ENCODE data around the gene KIFC1. TPM values are rescaled to one million over a fixed set of nuclear protein-coding genes. Genes with fewer than 3 reads are reported as not detected.

Gene KIFC1, protein sequence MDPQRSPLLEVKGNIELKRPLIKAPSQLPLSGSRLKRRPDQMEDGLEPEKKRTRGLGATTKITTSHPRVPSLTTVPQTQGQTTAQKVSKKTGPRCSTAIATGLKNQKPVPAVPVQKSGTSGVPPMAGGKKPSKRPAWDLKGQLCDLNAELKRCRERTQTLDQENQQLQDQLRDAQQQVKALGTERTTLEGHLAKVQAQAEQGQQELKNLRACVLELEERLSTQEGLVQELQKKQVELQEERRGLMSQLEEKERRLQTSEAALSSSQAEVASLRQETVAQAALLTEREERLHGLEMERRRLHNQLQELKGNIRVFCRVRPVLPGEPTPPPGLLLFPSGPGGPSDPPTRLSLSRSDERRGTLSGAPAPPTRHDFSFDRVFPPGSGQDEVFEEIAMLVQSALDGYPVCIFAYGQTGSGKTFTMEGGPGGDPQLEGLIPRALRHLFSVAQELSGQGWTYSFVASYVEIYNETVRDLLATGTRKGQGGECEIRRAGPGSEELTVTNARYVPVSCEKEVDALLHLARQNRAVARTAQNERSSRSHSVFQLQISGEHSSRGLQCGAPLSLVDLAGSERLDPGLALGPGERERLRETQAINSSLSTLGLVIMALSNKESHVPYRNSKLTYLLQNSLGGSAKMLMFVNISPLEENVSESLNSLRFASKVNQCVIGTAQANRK
- 13.1 and 31.4 TPM in 2 replicates for total RNA-seq

DNA sequence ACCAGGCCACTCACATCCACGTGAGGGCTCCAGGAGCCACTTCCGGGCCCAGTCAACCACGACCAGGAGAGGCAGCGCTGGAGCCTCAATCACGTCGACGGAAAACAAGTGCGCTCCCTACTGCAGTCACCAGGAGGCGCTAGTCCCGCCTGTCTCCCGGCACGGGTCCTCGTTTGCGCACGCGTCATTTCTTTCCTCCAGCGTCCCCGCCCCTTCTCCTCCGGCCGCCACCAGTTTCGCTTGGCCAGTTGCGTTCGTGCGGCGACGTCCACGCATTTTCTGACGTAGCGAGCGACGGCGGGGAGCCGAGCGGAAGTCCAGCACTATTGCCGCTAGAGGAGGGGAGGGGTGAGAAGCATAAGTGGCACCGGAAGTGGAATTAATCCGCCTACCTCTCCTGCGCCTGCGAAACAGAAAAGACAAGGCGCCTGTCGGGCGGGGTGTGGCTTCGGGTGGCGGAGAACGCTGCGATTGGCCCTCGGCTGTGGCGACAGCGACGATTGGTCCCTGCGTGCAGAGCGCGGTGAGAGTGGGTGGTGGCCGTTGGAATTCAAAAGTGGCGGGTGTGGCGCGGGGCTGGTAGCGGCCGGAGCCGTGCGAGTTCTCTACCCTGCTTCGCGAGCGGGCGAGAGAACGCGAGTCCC lies at the start of gene KIFC1:
Gene KIFC1 (plus strand): TSS at position 546 of the 644 bp plus-strand sequence. CDS start 163 bp downstream, outside the sequence.

DNA sequence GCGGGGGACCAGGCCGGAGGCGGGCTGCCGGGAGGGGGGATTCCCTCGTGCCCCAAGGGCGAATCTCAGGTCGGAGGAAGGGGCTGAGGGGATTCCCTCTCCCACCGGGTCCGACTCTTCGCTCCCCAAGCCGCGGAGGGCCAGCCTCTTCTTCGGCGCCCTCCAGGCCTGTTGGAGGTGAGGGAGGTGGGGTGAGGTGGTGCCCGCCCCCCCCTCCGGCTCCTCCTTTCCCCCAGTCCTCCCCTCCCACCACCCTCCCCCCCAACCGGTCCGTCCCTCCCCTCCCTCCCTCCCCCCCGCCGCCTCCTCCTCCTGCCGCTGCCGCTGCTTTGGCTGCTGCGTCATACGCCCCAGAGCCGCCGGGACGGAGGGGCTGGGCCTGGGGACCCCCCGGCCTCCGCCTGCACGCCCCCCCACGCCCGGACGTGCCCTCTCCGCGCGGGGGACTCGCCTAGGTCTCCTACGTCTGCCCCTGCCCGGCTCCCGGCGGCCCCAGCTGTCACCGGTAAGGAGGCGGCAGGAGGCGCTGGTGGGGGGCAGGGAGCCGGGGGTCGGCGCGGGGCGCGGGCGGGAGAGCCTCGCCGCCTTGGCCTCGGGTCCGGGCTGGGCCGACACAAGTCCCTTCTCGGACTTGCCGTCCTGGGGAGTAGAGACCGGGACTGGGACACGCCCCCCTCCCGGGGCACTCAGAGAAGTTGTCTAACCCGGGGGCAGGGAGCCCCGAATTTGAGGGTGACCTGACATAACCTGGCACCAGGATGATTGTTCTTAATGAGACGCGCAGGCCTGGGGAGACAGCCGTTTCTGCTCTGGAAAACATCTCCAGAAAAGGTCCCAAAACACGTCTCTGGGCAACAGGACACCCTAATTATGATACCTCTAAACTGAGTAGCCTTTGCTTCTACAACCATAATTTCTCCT lies 19.3 kb downstream of the KIFC1 start, which contains the start of gene PHF1:
Gene PHF1 (plus strand): TSS at position 304 of the 921 bp plus-strand sequence. CDS start 1,250 bp downstream, outside the sequence.

DNA sequence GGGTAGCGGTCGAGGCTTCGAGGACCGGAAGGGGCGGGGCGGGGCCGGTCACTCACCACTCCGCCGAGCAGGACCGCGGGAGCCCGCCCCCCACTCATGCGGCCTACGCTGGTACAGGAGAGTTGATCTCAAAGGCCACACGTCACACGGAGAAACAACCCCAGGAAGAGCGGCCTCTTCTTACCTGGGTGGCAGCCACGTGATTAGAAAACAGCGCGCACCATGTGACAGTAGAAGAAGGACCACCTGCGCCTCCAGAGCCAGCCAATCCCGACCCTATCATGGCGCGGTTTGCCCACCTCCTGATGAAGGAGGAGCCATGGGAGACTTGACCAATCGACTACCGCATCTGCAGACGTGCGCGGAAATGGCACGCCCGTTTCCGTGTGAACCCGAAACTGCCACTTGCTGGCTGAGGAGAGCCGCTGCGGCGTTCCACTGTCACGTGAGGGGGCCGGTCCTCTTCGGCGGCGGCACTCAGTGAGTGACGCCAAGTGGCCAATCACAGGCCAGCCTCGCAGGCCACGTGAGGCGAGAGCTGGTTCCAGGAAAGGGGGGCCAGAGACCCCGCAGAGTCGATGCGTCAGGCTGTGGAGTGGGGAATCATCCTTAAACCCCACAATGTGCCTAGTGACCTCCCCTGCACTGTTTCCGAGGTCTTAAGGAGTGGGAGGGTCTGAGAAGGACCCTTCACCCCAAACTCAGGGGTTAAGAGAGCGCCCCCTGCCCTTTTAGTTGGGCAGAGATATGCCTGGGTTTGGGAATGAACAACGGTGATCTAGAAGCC lies 26.5 kb downstream of the KIFC1 start, which contains the start of gene CUTA:
Gene CUTA (minus strand): TSS at position 205 of the 787 bp plus-strand sequence. CDS start 107 bp downstream, at position 98.

DNA sequence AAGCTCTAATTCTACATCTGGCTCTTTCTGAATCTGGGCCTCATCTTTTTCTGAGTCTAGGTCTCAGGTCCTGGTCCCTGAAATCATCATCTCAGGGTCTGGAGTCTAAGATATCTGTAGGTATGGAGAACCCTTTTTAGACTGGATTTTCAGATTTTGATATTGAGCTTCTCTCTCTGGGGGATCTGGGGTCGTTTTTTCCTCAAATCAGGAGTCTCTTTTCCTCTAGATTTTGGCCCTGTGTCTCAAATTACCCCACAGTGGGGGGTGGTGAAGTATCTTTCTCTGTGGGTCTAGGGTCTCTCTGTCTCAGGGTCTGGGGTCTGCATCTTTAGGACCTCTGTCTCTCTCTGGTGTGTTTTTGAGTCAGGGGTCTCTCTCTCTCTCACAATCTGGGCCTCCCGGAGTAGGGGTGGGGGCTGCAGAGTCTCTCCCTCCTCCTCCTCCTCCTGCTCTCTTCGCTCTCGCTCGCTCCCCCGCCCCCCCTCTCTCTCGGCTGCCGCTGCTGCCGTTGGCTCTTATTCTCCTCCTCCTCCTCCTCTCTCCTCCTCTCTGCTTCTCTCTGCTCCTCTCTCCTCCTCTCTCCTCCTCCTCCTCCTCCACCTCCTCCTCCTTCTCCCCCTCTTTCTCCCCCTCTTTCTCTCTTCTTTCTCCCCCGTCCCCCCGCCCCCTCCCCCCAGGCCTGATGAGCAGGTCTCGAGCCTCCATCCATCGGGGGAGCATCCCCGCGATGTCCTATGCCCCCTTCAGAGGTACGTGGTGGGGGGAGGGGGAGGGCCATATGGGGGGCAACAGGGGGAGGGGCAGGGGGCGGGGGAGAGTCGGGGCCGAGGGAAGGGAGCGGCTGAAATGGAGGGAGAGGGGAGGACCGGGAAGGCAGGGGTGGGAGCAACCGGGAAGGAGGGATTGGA lies 28.2 kb downstream of the KIFC1 start, which contains the start of gene SYNGAP1:
Gene SYNGAP1 (plus strand): TSS at position 486 of the 911 bp plus-strand sequence. CDS start 200 bp downstream, at position 686.

DNA sequence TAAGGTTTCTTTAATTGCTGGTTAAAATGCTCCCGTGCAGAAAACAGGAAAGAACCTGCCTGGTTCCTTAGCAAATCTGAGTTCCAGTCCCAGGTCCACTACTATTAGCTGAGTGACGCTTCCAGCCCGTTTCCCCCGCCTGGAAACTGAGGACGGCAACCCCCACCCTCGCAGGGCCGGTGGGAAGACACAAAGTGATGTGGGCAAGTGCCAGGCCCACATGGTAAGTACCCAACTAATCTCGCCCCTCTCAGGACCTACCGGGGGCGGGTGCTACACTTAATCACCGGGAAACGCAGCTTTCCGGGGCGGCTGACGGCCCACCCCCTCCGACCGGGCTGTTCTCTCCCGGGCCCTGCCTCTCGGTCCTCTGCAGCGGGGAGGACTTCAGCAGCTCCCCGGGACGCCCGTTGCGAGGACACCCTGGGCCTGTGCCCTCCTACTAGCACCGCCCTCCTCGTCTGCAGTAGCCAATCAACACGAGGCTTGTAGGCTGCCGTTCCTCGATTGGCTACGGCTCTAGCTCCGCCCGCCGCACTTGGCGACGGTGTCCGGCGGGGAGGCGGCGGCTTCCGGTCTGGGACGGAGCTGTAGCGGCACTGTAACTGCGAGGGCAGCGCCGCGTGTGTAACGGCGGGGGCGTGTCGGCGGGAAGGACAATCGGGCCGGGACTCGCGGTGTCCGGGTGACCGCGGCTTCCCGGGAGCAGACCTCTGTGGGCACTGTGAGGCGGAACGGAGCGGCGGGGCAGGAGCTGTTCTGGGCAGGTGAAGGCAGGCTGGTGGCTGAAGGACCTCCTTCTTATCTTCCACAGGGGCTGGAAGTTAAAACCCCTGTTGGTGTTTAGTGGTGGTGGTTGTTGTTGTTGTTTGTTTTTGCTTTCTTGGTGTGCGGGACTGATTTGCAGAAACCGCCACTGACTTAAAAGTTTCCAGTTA lies 62.7 kb downstream of the KIFC1 start, which contains the start of gene ZBTB9:
Gene ZBTB9 (plus strand): TSS at position 568 of the 938 bp plus-strand sequence. CDS start 525 bp downstream, outside the sequence.

Other genes starting within 250 kb of the KIFC1 start
- 0.16 TPM in 1 of 2 replicates, not detected in the other for gene COL11A2, start 199.4 kb upstream of the KIFC1 start, total RNA-seq
- gene RXRB, start 191.2 kb upstream of the KIFC1 start, total RNA-seq: 18.2 and 30.1 TPM in 2 replicates
- 125 and 202 TPM in 2 replicates for gene SLC39A7, start 191.0 kb upstream of the KIFC1 start, total RNA-seq
- 4.9 and 16.4 TPM in 2 replicates for gene HSD17B8, start 187.2 kb upstream of the KIFC1 start, total RNA-seq
- 17.8 and 22.0 TPM in 2 replicates for gene RING1, start 183.3 kb upstream of the KIFC1 start, total RNA-seq
- 26.1 and 26.4 TPM in 2 replicates for gene VPS52, start 119.9 kb upstream of the KIFC1 start, total RNA-seq
- gene RPS18, start 119.7 kb upstream of the KIFC1 start, total RNA-seq: 6,636 and 7,005 TPM in 2 replicates
- 3.6 and 6.8 TPM in 2 replicates for gene B3GALT4, start 114.7 kb upstream of the KIFC1 start, total RNA-seq
- gene WDR46, start 102.6 kb upstream of the KIFC1 start, total RNA-seq: 52.8 and 61.5 TPM in 2 replicates
- 47.4 and 68.0 TPM in 2 replicates for gene PFDN6, start 102.2 kb upstream of the KIFC1 start, total RNA-seq
- 36.6 and 37.5 TPM in 2 replicates for gene RGL2, start 92.9 kb upstream of the KIFC1 start, total RNA-seq
- 101 and 167 TPM in 2 replicates for gene TAPBP, start 77.7 kb upstream of the KIFC1 start, total RNA-seq
- 17.6 and 20.3 TPM in 2 replicates for gene ZBTB22, start 74.1 kb upstream of the KIFC1 start, total RNA-seq
- 35.0 and 54.7 TPM in 2 replicates for gene DAXX, start 68.9 kb upstream of the KIFC1 start, total RNA-seq
- 20.2 and 20.4 TPM in 2 replicates for gene PHF1, start 19.2 kb downstream of the KIFC1 start, total RNA-seq
- gene CUTA, start 26.3 kb downstream of the KIFC1 start, total RNA-seq: 205 and 287 TPM in 2 replicates
- gene SYNGAP1, start 28.2 kb downstream of the KIFC1 start, total RNA-seq: 3.5 and 13.7 TPM in 2 replicates
- gene ZBTB9, start 62.8 kb downstream of the KIFC1 start, total RNA-seq: 3.0 and 4.9 TPM in 2 replicates
- gene BAK1, start 188.5 kb downstream of the KIFC1 start, total RNA-seq: 15.1 and 17.1 TPM in 2 replicates
- gene ITPR3, start 229.5 kb downstream of the KIFC1 start, total RNA-seq: 6.9 and 20.8 TPM in 2 replicates

All from epithelial cell of alveolus of lung (primary cell).